Adrenal gland (tissue), 5 donors: ENCODE data around the gene PRKG1.
"Not testable (repeated sequence)": the region's sequence is repeated elsewhere in the genome, so short reads cannot be mapped to it uniquely, and the experiment has no call there.

ENCODE experiments used
- CTCF ChIP-seq, 6 experiments: fragments of 450-650 bp in 4 of 6; fragments of 200-600 bp in 2 of 6; sonication (generic) in 1 of 6; IDR thresholded peaks; 1 replicate in 5 of 6; 2 replicates in 1 of 6; pipeline versions ENCODE4 v1.5.1 to v1.8.0; 2016 to 2021; ENCODE audit warnings: antibody characterized with exemption in 6 of 6, mild to moderate bottlenecking in 2 of 6, moderate library complexity in 1 of 6
- POLR2A ChIP-seq, 2 donors: fragments of 450-650 bp; IDR thresholded peaks; one replicate each; pipeline ENCODE4 v1.6.1; 2017; ENCODE audit warnings: antibody characterized with exemption in 2 of 2, mild to moderate bottlenecking in 2 of 2, moderate library complexity in 1 of 2
- donor health status: DM: no; HTN: no; CAD: no.

GRCh38 chr10:51341745-51342144 is 267.5 kb downstream of the PRKG1 start:
- not testable (repeated sequence) for TF ChIP-seq CTCF, POLR2A (IDR thresholded peaks at IDR 0.05)
